Measurements from ENCODE around the gene HLA-DOA. TPM values are rescaled to one million over a fixed set of nuclear protein-coding genes. Genes with fewer than 3 reads are reported as not detected.

HLA-DOA gene
- total and polyA plus RNA-seq, 4 donors: 0.69 to 3.0 (median 1.6) TPM

DNA sequence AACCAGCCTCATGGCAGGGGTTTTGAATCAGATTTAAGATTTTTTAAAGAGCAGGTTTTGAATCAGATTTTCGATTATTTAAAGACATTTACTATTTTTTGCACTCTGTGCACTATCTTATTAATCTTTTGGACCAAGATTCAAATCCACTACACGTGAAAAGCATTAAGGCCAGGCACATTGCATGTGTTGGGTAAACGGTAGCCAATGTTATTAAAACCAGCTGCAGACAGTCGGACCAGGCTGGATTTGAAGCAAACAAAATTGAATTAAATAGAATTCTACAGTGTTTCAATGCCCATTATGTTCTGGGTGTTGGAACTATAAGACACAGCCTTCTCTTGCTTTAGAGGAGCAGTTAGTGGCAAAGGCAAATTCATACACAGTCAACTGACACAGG, 7.7 kb downstream of the HLA-DOA start:
- no peak for DNase-seq (ENCODE audit: low spot score)
- WGBS: 80% methylated on average over 4 of the region's 4 CpGs
- H3K4me3 ChIP-seq (ENCODE audit: low read depth in 1 of 3, low read length in 3 of 3): no peak overlapping the region
- no peaks in the 10 kb centered on the region for H3K36me3 ChIP-seq (ENCODE audit: control insufficient read depth in 4 of 4, insufficient read depth in 3 of 4, low read depth in 1 of 4, low read length in 3 of 4)
- TF ChIP-seq FOXA1 (IDR thresholded peaks at IDR 0.05) (no peak), YY1 (IDR thresholded peaks at IDR 0.05) (no peak), MAX (IDR thresholded peaks at IDR 0.05) (no peak), RAD21 (IDR thresholded peaks at IDR 0.05) (no peak), NR2F2 (IDR thresholded peaks at IDR 0.05) (no peak), TAF1 (conservative IDR thresholded peaks at IDR 0.05) (no peak), RXRA (IDR thresholded peaks at IDR 0.05) (no peak), FOXA2 (IDR thresholded peaks at IDR 0.05) (no peak), EGR1 (IDR thresholded peaks at IDR 0.05; ENCODE audit: low read depth in 2 of 2) (no peak)
- TF ChIP-seq, protein P1, sequence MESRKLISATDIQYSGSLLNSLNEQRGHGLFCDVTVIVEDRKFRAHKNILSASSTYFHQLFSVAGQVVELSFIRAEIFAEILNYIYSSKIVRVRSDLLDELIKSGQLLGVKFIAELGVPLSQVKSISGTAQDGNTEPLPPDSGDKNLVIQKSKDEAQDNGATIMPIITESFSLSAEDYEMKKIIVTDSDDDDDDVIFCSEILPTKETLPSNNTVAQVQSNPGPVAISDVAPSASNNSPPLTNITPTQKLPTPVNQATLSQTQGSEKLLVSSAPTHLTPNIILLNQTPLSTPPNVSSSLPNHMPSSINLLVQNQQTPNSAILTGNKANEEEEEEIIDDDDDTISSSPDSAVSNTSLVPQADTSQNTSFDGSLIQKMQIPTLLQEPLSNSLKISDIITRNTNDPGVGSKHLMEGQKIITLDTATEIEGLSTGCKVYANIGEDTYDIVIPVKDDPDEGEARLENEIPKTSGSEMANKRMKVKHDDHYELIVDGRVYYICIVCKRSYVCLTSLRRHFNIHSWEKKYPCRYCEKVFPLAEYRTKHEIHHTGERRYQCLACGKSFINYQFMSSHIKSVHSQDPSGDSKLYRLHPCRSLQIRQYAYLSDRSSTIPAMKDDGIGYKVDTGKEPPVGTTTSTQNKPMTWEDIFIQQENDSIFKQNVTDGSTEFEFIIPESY (IDR thresholded peaks at IDR 0.05): no peak
- TF ChIP-seq, protein P2, sequence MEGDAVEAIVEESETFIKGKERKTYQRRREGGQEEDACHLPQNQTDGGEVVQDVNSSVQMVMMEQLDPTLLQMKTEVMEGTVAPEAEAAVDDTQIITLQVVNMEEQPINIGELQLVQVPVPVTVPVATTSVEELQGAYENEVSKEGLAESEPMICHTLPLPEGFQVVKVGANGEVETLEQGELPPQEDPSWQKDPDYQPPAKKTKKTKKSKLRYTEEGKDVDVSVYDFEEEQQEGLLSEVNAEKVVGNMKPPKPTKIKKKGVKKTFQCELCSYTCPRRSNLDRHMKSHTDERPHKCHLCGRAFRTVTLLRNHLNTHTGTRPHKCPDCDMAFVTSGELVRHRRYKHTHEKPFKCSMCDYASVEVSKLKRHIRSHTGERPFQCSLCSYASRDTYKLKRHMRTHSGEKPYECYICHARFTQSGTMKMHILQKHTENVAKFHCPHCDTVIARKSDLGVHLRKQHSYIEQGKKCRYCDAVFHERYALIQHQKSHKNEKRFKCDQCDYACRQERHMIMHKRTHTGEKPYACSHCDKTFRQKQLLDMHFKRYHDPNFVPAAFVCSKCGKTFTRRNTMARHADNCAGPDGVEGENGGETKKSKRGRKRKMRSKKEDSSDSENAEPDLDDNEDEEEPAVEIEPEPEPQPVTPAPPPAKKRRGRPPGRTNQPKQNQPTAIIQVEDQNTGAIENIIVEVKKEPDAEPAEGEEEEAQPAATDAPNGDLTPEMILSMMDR (IDR thresholded peaks at IDR 0.05; ENCODE audit: low read depth, low read length, missing input control): no peak
- H3K27ac ChIP-seq (ENCODE audit: low read depth in 1 of 2, low read length in 2 of 2): no peak overlapping the region
- H3K4me1 ChIP-seq (ENCODE audit: control insufficient read depth in 4 of 4, insufficient read depth in 4 of 4, low read length in 3 of 4): no peaks in the 10 kb centered on the region
- peaks cover 0 to 2% (median 0%) of the 10 kb centered on the region in 4 donors for H3K27me3 ChIP-seq (ENCODE audit: control insufficient read depth in 4 of 4, insufficient read depth in 4 of 4, low read length in 3 of 4)
- no peak overlapping the region for H3K9ac ChIP-seq (ENCODE audit: low read depth in 1 of 2, low read length in 2 of 2)
- no peaks in the 10 kb centered on the region for H3K9me3 ChIP-seq (ENCODE audit: control insufficient read depth in 4 of 4, low read length in 3 of 4)

- Histone ChIP-seq H3K4me1 (ENCODE audit: control insufficient read depth in 4 of 4, insufficient read depth in 4 of 4, low read length in 3 of 4) (no peaks in the 10 kb centered on the region), H3K27ac (ENCODE audit: low read depth in 1 of 2, low read length in 2 of 2) (no peak overlapping the region), H3K9ac (ENCODE audit: low read depth in 1 of 2, low read length in 2 of 2) (no peak overlapping the region), H3K36me3 (ENCODE audit: control insufficient read depth in 4 of 4, insufficient read depth in 3 of 4, low read depth in 1 of 4, low read length in 3 of 4) (no peaks in the 10 kb centered on the region), H3K27me3 (ENCODE audit: control insufficient read depth in 4 of 4, insufficient read depth in 4 of 4, low read length in 3 of 4) (peaks cover 0 to 2% (median 0%) of the 10 kb centered on the region in 4 donors), H3K9me3 (ENCODE audit: control insufficient read depth in 4 of 4, low read length in 3 of 4) (no peaks in the 10 kb centered on the region), H3K4me3 (ENCODE audit: low read depth in 1 of 3, low read length in 3 of 3) (no peak overlapping the region)
- WGBS: 49% methylated on average over 8 of the region's 8 CpGs
- TF ChIP-seq GABPA (IDR thresholded peaks at IDR 0.05 in 1 of 2, conservative IDR thresholded peaks at IDR 0.05 in 1 of 2): no peak
- peak; percentile 40 to 61 for TF ChIP-seq RAD21 (IDR thresholded peaks at IDR 0.05)
- no peak for DNase-seq (ENCODE audit: low spot score)
Observed at GRCh38 chr6:33000055-33000454, 9.3 kb downstream of the HLA-DOA start.

- Histone ChIP-seq H3K27ac (ENCODE audit: low read depth in 1 of 2, low read length in 2 of 2) (no peak overlapping the region), H3K9ac (ENCODE audit: low read depth in 1 of 2, low read length in 2 of 2) (no peak overlapping the region), H3K36me3 (ENCODE audit: control insufficient read depth in 4 of 4, insufficient read depth in 3 of 4, low read depth in 1 of 4, low read length in 3 of 4) (no peaks in the 10 kb centered on the region), H3K4me3 (ENCODE audit: low read depth in 1 of 3, low read length in 3 of 3) (no peak overlapping the region), H3K4me1 (ENCODE audit: control insufficient read depth in 4 of 4, insufficient read depth in 4 of 4, low read length in 3 of 4) (no peaks in the 10 kb centered on the region), H3K27me3 (ENCODE audit: control insufficient read depth in 4 of 4, insufficient read depth in 4 of 4, low read length in 3 of 4) (no peaks in the 10 kb centered on the region), H3K9me3 (ENCODE audit: control insufficient read depth in 4 of 4, low read length in 3 of 4) (no peaks in the 10 kb centered on the region)
- no peak for TF ChIP-seq YY1 (IDR thresholded peaks at IDR 0.05)
- TF ChIP-seq JUND (IDR thresholded peaks at IDR 0.05): no peak
- no peak for DNase-seq (ENCODE audit: low spot score)
- 34% methylated on average over 2 of the region's 2 CpGs for WGBS
Observed at GRCh38 chr6:32995448-32995847, 13.9 kb downstream of the HLA-DOA start.

All from liver (tissue), 9 donors.